AG04449 (cell line): ENCODE results near the gene PARP14.

Experiments
- CTCF ChIA-PET: fragments of 350-600 bp; formaldehyde crosslinking; extraction: SDS; loops from one replicate; lab custom pipeline; 2021; ENCODE audit warnings: antibody characterized with exemption; lab: Yijun Ruan, JAX
- POLR2A ChIA-PET: fragments of 400-600, 350-600 bp; formaldehyde crosslinking; extraction: SDS; loops from one replicate; lab custom pipeline; 2020; ENCODE audit warnings: antibody characterized with exemption, inconsistent platforms; lab: Yijun Ruan, JAX
- DNase-seq: peaks from one replicate; pipeline ENCODE4 v3.0.0-alpha.2; 2010; ENCODE audit warnings: low read depth, low spot score
- H3K4me3 ChIP-seq: 2 replicates; pipeline ENCODE4 v1.5.1; 2011; ENCODE audit warnings: low read depth, mild to moderate bottlenecking, control low read depth, low read length
- TF ChIP-seq, protein P1 (sequence below): IDR thresholded peaks from one replicate; pipeline ENCODE4 v1.5.1; 2011; ENCODE audit warnings: mild to moderate bottlenecking, moderate library complexity, low read length, control low read depth, inconsistent platforms; ENCODE audit not compliant: insufficient read depth; ENCODE audit errors: missing control alignments

The PARP14 gene, protein sequence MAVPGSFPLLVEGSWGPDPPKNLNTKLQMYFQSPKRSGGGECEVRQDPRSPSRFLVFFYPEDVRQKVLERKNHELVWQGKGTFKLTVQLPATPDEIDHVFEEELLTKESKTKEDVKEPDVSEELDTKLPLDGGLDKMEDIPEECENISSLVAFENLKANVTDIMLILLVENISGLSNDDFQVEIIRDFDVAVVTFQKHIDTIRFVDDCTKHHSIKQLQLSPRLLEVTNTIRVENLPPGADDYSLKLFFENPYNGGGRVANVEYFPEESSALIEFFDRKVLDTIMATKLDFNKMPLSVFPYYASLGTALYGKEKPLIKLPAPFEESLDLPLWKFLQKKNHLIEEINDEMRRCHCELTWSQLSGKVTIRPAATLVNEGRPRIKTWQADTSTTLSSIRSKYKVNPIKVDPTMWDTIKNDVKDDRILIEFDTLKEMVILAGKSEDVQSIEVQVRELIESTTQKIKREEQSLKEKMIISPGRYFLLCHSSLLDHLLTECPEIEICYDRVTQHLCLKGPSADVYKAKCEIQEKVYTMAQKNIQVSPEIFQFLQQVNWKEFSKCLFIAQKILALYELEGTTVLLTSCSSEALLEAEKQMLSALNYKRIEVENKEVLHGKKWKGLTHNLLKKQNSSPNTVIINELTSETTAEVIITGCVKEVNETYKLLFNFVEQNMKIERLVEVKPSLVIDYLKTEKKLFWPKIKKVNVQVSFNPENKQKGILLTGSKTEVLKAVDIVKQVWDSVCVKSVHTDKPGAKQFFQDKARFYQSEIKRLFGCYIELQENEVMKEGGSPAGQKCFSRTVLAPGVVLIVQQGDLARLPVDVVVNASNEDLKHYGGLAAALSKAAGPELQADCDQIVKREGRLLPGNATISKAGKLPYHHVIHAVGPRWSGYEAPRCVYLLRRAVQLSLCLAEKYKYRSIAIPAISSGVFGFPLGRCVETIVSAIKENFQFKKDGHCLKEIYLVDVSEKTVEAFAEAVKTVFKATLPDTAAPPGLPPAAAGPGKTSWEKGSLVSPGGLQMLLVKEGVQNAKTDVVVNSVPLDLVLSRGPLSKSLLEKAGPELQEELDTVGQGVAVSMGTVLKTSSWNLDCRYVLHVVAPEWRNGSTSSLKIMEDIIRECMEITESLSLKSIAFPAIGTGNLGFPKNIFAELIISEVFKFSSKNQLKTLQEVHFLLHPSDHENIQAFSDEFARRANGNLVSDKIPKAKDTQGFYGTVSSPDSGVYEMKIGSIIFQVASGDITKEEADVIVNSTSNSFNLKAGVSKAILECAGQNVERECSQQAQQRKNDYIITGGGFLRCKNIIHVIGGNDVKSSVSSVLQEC (N-terminal part only)

DNA sequence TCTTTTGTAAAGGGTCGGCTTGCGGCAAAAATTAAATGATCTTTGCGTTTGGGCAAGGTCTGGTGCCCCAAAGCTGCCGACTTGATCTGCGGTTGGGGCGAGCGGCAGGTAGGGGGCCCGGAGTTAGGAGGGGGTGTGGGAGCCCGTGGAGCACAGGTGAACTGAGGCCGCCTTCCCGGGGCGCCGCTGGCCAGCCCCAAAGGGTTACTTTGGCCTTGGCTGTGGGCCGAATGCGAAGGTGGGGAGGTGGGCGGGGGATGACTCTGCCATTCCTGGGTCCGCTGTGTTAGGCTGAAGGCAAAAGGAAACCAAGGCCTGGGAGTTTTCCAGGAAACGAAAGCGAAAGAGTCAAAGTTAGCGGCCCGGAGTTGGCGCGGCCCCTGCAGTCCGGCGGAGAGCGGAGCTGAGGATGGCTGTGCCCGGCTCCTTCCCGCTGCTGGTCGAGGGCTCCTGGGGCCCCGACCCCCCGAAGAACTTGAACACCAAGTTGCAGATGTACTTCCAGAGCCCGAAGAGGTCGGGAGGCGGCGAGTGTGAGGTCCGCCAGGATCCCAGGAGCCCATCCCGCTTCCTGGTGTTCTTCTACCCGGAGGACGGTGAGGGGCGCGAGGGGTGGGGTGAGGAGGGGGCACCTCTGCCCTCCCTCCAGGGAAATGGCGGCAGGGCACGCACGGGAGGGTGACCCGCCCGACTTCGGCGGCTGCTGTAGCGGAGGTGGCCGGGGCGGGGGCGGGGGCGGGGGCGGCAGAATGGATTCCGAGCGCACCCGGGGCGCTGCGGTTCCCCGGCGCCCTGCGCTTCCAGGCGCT lies at the start of gene PARP14:
TSS of gene PARP14 (plus strand) at position 365 of the 809 bp plus-strand sequence. CDS start at position 410, 45 bp downstream.
- TF ChIP-seq, protein P1, sequence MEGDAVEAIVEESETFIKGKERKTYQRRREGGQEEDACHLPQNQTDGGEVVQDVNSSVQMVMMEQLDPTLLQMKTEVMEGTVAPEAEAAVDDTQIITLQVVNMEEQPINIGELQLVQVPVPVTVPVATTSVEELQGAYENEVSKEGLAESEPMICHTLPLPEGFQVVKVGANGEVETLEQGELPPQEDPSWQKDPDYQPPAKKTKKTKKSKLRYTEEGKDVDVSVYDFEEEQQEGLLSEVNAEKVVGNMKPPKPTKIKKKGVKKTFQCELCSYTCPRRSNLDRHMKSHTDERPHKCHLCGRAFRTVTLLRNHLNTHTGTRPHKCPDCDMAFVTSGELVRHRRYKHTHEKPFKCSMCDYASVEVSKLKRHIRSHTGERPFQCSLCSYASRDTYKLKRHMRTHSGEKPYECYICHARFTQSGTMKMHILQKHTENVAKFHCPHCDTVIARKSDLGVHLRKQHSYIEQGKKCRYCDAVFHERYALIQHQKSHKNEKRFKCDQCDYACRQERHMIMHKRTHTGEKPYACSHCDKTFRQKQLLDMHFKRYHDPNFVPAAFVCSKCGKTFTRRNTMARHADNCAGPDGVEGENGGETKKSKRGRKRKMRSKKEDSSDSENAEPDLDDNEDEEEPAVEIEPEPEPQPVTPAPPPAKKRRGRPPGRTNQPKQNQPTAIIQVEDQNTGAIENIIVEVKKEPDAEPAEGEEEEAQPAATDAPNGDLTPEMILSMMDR: no peak
- no peak for DNase-seq
- POLR2A ChIA-PET: interaction anchor here (1.6 kb wide), 1 partner anchor 116 kb away, joined by 6 read pairs; the partner anchor contains the start of genes DTX3L and PARP9
- H3K4me3 ChIP-seq: peak within 1 kb of the TSS; percentile 75
- CTCF ChIA-PET: interaction anchor here (0.8 to 6.6 kb wide), 12 partner anchors 7 to 298 kb away, joined by 3 to 181 read pairs (median 9); partner anchors contain the start of genes DTX3L, KPNA1, MIX23 and PARP9

DNA sequence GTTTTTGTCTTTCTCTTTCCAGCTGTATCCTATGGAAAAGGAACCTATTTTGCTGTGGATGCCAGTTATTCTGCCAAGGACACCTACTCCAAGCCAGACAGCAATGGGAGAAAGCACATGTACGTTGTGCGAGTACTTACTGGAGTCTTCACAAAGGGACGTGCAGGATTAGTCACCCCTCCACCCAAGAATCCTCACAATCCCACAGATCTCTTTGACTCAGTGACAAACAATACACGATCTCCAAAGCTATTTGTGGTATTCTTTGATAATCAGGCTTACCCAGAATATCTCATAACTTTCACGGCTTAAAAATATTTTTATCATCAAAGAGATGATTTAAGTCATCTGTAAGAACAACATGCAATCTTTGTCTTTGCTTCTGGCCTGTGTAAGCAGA lies 44.9 kb upstream of the PARP14 start:
- CTCF ChIA-PET: no interaction called here

DNA sequence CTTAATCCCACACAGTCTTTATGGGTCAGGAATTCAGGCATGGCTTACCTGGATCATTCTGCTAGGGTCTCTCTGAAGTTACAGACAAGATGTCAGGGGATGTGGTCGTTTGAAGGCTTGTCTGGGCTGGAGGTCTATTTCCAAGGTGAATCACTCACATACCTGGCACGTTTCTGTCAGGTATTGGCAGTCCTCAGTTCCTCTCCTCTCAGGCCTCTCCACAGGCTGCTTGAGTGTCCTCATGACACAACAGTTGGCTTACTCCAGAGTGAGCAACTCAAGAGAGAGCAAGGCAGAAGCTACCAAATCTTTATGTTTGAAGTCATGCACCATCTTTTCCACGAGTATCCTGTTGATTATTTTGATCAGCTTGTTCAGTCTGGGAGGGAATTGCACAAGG lies 43.9 kb upstream of the PARP14 start:
- DNase-seq: no peak
- TF ChIP-seq, protein P1: no peak
- ChIA-PET POLR2A (no interaction called here), CTCF (no interaction called here)
- H3K4me3 ChIP-seq: no peak overlapping the region

More for the DNA sequence above, 44.9 kb upstream of the PARP14 start:
- H3K4me3 ChIP-seq: no peak overlapping the region
- POLR2A ChIA-PET: no interaction called here
- DNase-seq: peak; percentile 9
- TF ChIP-seq, protein P1: no peak

DNA sequence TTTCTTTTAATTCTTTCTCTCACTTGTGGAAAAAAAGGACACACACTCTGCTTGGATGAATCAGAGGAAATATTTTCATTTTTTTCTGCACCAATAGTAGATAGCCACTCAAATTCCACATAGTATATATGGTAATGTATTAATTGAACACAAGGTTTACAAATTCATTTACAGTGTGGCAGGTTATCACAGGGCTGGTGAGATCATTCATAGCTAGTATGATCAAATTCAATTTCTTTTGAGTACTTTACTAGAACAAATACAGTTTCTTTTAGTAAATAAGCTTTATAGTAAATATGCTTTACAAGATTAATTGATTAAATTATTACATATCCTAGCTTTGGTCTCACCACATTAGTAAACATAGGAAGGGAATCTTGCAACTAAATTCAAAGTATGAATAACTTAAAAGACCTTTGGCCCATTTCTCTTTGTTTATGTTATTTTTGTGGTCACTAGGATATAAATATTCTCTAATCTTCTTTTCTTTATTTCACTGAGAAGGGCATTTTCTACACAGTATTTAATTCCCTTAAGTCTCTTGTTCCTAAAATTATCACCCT lies 40.1 kb upstream of the PARP14 start:
- POLR2A ChIA-PET: no interaction called here
- CTCF ChIA-PET: interaction anchor here (0.7 to 1.0 kb wide), 2 partner anchors 9 to 41 kb away, joined by 3 read pairs; no protein-coding TSS in a partner anchor
- no peak overlapping the region for H3K4me3 ChIP-seq
- no peak for DNase-seq
- TF ChIP-seq, protein P1: no peak

DNA sequence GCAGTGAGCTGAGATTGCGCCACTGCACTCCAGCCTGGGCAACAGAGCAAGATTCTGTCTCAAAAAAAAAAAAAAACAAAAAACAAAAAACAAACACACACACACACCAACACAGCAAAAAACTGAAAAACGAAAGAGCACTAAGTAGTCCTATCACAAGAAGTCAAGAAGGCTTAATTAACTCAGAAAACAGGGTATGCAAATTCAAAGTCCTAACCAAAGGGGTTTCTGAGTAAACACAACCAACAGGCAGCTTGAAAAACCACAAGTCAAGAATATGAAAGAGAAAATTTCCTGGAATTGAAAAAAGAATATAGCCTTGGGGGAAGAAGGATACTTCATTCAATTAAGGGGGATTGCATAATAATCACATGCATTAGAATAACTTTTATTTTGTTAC lies 37.7 kb upstream of the PARP14 start:
- TF ChIP-seq, protein P1: no peak
- no peak for DNase-seq
- ChIA-PET CTCF (interaction anchor here (0.9 kb wide), 1 partner anchor 36 kb away, joined by 3 read pairs; no protein-coding TSS in a partner anchor), POLR2A (no interaction called here)
- no peak overlapping the region for H3K4me3 ChIP-seq
